SU-DHL-6 (cell line): Measurements from ENCODE around the gene ENDOD1.
A peak's percentile ranks its signal among the peaks of the same experiment; 100 is the strongest.

Source experiments
- H2AFZ ChIP-seq: fragments of 200-600 bp; sonication (generic); 2 replicates; pipeline ENCODE4 v1.6.1; 2014; ENCODE audit warnings: low read depth, mild to moderate bottlenecking, moderate library complexity, mixed read lengths, antibody characterized with exemption, low read length; ENCODE audit not compliant: severe bottlenecking
- H3F3A ChIP-seq: fragments of 200-600 bp; shearing (Covaris generic); 2 replicates; pipeline ENCODE4 v1.6.0; 2016; ENCODE audit warnings: antibody characterized with exemption, mild to moderate bottlenecking; ENCODE audit not compliant: insufficient read depth
- H3K27ac ChIP-seq: fragments of 200-600 bp; sonication (generic); 2 replicates; pipeline ENCODE4 v1.5.1; 2016; ENCODE audit warnings: low read depth, mild to moderate bottlenecking, low read length, moderate library complexity, mixed read lengths
- H3K27me3 ChIP-seq: fragments of 200-600 bp; sonication (generic), shearing (Covaris generic); 2 replicates; pipeline ENCODE4 v1.6.0; 2014; ENCODE audit warnings: mild to moderate bottlenecking, low read length
- H3K36me3 ChIP-seq: fragments of 200-600 bp; sonication (generic); 2 replicates; pipeline ENCODE4 v1.6.1; 2014; ENCODE audit warnings: mild to moderate bottlenecking, low read length, mixed read lengths
- H3K4me2 ChIP-seq: fragments of 300-600, 200-600 bp; shearing (Covaris generic), sonication (generic); 2 replicates; pipeline ENCODE4 v1.6.0; 2014; ENCODE audit warnings: low read length, low read depth, mild to moderate bottlenecking; ENCODE audit not compliant: poor library complexity, severe bottlenecking
- H3K4me3 ChIP-seq: fragments of 200-600 bp; sonication (generic); 2 replicates; pipeline ENCODE4 v1.5.1; 2014; ENCODE audit warnings: antibody characterized with exemption, low read length, mild to moderate bottlenecking, mixed read lengths; ENCODE audit not compliant: insufficient read depth, poor library complexity, severe bottlenecking
- H3K79me2 ChIP-seq: fragments of 200-600 bp; sonication (generic); 2 replicates; pipeline ENCODE4 v1.6.1; 2014; ENCODE audit warnings: mild to moderate bottlenecking, low read length, moderate library complexity; ENCODE audit not compliant: insufficient read depth
- H3K9ac ChIP-seq: fragments of 200-600 bp; sonication (generic); 2 replicates; pipeline ENCODE4 v1.7.0; 2014; ENCODE audit warnings: mild to moderate bottlenecking, low read length
- H3K9me2 ChIP-seq: fragments of 200-600 bp; sonication (generic); replicated peaks from 2 replicates; pipeline ENCODE4 v1.6.1; 2014; ENCODE audit warnings: low read length; ENCODE audit not compliant: insufficient read depth
- H3K9me3 ChIP-seq: fragments of 200-600 bp; sonication (generic); 2 replicates; pipeline ENCODE4 v1.6.1; 2014; ENCODE audit warnings: low read length, mixed read lengths; ENCODE audit not compliant: insufficient read depth
- H4K20me1 ChIP-seq: fragments of 200-600 bp; sonication (generic); 2 replicates; pipeline ENCODE4 v1.6.1; 2014; ENCODE audit warnings: low read depth, mild to moderate bottlenecking, antibody characterized with exemption, low read length, moderate library complexity, mixed read lengths
- CTCF ChIP-seq: fragments of 200-600 bp; sonication (generic); IDR thresholded peaks from one replicate; pipeline ENCODE4 v1.5.1; 2017; ENCODE audit warnings: antibody characterized with exemption, mild to moderate bottlenecking, low read length, moderate library complexity; ENCODE audit not compliant: insufficient read depth, poor library complexity, severe bottlenecking
- EZH2phosphoT487 ChIP-seq: fragments of 200-600 bp; sonication (generic), shearing (Covaris generic); conservative IDR thresholded peaks from 2 replicates; pipeline ENCODE4 v1.6.1; 2018; ENCODE audit warnings: mild to moderate bottlenecking, antibody characterized with exemption, low read length, moderate library complexity, mixed read lengths

ENDOD1 gene

GRCh38 chr11:95066716-95067038 is 23.0 kb upstream of the ENDOD1 start, which contains the start of gene SRSF8:
Gene SRSF8 (plus strand): TSS chr11:95066919. CDS start chr11:95067227, 308 bp downstream.
- H3K27ac ChIP-seq: peak within 1 kb of the TSS; percentile 55
- H3K27me3 ChIP-seq: no peaks in the 10 kb centered on the region
- H4K20me1 ChIP-seq: 0 out of 2 replicates have a peak, but pooled peaks cover 3% of the 10 kb centered on the region
- peak within 1 kb of the TSS; percentile 65 for H2AFZ ChIP-seq
- H3K9me2 ChIP-seq: no peaks in the 10 kb centered on the region
- H3K4me3 ChIP-seq: peak within 1 kb of the TSS; percentile 93
- peaks cover 11% of the 10 kb centered on the region; the same call in 1 of the 2 replicates for H3K79me2 ChIP-seq
- H3K36me3 ChIP-seq: no peaks in the 10 kb centered on the region
- peaks cover 17% of the 10 kb centered on the region for H3F3A ChIP-seq
- peak within 1 kb of the TSS; percentile 91 for H3K4me2 ChIP-seq
- peak within 1 kb of the TSS; percentile 79 for H3K9ac ChIP-seq
- no peaks in the 10 kb centered on the region for H3K9me3 ChIP-seq
- no peak for TF ChIP-seq EZH2phosphoT487
- no peak for TF ChIP-seq CTCF

- Histone ChIP-seq H3K4me2 (peak overlapping the region; percentile 91), H3K9me3 (no peaks in the 10 kb centered on the region), H3K9ac (peak overlapping the region; percentile 79), H3K9me2 (no peaks in the 10 kb centered on the region), H3K27me3 (no peaks in the 10 kb centered on the region), H2AFZ (peak overlapping the region; percentile 65), H3K79me2 (peaks cover 11% of the 10 kb centered on the region; the same call in 1 of the 2 replicates), H3K4me3 (peak overlapping the region; percentile 93), H3K27ac (peak overlapping the region; percentile 55), H4K20me1 (0 out of 2 replicates have a peak, but pooled peaks cover 3% of the 10 kb centered on the region), H3K36me3 (no peaks in the 10 kb centered on the region), H3F3A (peaks cover 17% of the 10 kb centered on the region)
- no peak for TF ChIP-seq CTCF
- TF ChIP-seq EZH2phosphoT487: no peak
Observed at GRCh38 chr11:95067039-95067840, 22.4 kb upstream of the ENDOD1 start.

- Histone ChIP-seq H3K79me2 (peaks cover 11% of the 10 kb centered on the region; the same call in 1 of the 2 replicates), H3K4me2 (peak overlapping the region; percentile 91), H3K27me3 (no peaks in the 10 kb centered on the region), H3K9ac (peak overlapping the region; percentile 79), H3K36me3 (no peaks in the 10 kb centered on the region), H3K9me2 (no peaks in the 10 kb centered on the region), H3K9me3 (no peaks in the 10 kb centered on the region), H3F3A (peaks cover 17% of the 10 kb centered on the region), H2AFZ (peak overlapping the region; percentile 65), H3K4me3 (peak overlapping the region; percentile 93), H3K27ac (peak overlapping the region; percentile 55), H4K20me1 (0 out of 2 replicates have a peak, but pooled peaks cover 3% of the 10 kb centered on the region)
- TF ChIP-seq CTCF (no peak), EZH2phosphoT487 (no peak)
Observed at GRCh38 chr11:95067841-95068219, 21.8 kb upstream of the ENDOD1 start.
